Stomach (tissue), 4 donors: Measurements from ENCODE around the gene WDPCP.

Experiments used
- EP300 ChIP-seq: sonication (generic); formaldehyde crosslinking; IDR thresholded peaks from one replicate; pipeline ENCODE4 v1.6.1; 2017; ENCODE audit warnings: antibody characterized with exemption
- POLR2A ChIP-seq, 4 donors: fragments of 450-650 bp; IDR thresholded peaks; one replicate each; pipeline ENCODE4 v1.6.1; 2016; ENCODE audit warnings: antibody characterized with exemption in 4 of 4, control low read depth in 2 of 4, mild to moderate bottlenecking in 1 of 4, moderate library complexity in 1 of 4
- POLR2AphosphoS5 ChIP-seq, 3 donors: sonication (generic); formaldehyde crosslinking; IDR thresholded peaks; one replicate each; pipeline ENCODE4 v1.6.1; 2016; ENCODE audit warnings: antibody characterized with exemption in 3 of 3
- TF ChIP-seq, protein P1 (sequence below), 7 experiments: fragments of 450-650 bp in 4 of 7; fragments of 200-600 bp in 3 of 7; sonication (generic) in 3 of 7; IDR thresholded peaks; one replicate each; pipeline ENCODE4 v1.5.1; 2016 to 2019; ENCODE audit warnings: antibody characterized with exemption in 7 of 7, control low read depth in 2 of 7, mild to moderate bottlenecking in 1 of 7

DNA sequence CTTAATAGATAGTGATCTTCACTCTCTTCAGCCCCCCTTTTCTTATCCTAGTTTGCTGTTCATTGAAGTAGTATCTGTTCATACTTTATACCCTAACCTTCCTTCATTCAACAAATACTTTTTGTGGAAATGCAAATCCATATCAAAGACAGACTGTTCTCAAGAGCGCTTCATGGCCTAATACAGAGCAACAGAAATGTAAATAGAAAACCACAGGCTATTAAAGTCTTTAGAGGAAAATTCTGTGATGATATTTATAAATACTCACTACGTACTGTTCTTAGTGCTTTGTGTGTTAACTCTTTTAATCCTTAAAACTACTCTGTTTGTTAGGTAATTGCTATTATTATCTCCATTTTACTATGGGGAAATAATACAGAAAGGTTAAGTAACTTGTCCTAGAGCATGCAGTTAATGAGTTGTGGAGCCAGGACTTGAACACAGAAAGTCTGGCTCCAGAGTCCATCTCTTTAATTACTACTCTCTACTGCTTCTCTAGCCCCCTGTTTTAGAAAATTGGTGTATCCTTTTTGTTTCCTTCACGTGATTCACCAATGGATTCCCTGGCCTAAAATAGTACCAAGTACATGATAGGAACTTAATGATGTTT lies 3.4 kb upstream of the WDPCP start:
- TF ChIP-seq POLR2A (IDR thresholded peaks at IDR 0.05) (no peak), POLR2AphosphoS5 (IDR thresholded peaks at IDR 0.05) (no peak), EP300 (no peak)
- TF ChIP-seq, protein P1, sequence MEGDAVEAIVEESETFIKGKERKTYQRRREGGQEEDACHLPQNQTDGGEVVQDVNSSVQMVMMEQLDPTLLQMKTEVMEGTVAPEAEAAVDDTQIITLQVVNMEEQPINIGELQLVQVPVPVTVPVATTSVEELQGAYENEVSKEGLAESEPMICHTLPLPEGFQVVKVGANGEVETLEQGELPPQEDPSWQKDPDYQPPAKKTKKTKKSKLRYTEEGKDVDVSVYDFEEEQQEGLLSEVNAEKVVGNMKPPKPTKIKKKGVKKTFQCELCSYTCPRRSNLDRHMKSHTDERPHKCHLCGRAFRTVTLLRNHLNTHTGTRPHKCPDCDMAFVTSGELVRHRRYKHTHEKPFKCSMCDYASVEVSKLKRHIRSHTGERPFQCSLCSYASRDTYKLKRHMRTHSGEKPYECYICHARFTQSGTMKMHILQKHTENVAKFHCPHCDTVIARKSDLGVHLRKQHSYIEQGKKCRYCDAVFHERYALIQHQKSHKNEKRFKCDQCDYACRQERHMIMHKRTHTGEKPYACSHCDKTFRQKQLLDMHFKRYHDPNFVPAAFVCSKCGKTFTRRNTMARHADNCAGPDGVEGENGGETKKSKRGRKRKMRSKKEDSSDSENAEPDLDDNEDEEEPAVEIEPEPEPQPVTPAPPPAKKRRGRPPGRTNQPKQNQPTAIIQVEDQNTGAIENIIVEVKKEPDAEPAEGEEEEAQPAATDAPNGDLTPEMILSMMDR (IDR thresholded peaks at IDR 0.05): no peak
